AG09309 (cell line): ENCODE results near the gene CAPZB.

ENCODE experiments used
- DNase-seq: peaks from one replicate; pipeline ENCODE4 v3.0.0-alpha.2; 2010; ENCODE audit warnings: low read depth
- H3K4me3 ChIP-seq: 2 replicates; pipeline ENCODE4 v1.5.1; 2011; ENCODE audit warnings: mild to moderate bottlenecking, low read depth, low read length, moderate library complexity; ENCODE audit not compliant: control insufficient read depth
- CTCF ChIP-seq: IDR thresholded peaks from 2 replicates; pipeline ENCODE4 v1.5.1; 2011; ENCODE audit warnings: mild to moderate bottlenecking, low read depth, low read length, inconsistent platforms; ENCODE audit not compliant: insufficient read depth, control insufficient read depth; ENCODE audit errors: missing control alignments

The CAPZB gene

GRCh38 chr1:19449454-19450228 lies 35.7 kb downstream of the CAPZB start:
- no peak overlapping the region for H3K4me3 ChIP-seq
- no peak for DNase-seq
- TF ChIP-seq CTCF: no peak

- H3K4me3 ChIP-seq: no peak overlapping the region
Observed at GRCh38 chr1:19448491-19449439, 36.6 kb downstream of the CAPZB start.

DNA sequence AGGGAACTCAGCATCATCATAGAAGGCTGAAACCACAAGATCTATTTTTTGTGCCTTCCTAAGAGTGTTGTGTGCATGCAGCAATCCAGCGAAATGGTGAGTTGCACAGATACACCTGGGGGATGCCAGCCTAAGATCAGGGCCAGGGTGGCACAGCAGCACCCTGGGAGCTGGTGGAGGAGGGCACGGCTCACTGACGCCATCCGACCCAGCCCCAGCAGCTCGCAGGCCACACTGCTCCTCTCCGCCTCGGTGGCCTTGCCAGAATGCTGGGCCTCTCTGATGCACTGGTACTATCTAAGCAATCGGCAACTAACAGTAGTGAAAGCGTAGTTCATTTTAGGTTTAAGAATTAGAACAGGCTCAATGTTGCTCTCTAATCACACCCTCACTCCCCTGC lies 37.8 kb downstream of the CAPZB start:
- TF ChIP-seq CTCF: no peak
- H3K4me3 ChIP-seq: no peak overlapping the region
- DNase-seq: no peak

More at GRCh38 chr1:19448491-19449439, 36.6 kb downstream of the CAPZB start:
- peak; percentile 88 for DNase-seq
- TF ChIP-seq CTCF: no peak

- no peak for DNase-seq
- peak; percentile 49 for TF ChIP-seq CTCF
- H3K4me3 ChIP-seq: no peak overlapping the region
Observed at GRCh38 chr1:19445417-19446342, 39.7 kb downstream of the CAPZB start.

DNA sequence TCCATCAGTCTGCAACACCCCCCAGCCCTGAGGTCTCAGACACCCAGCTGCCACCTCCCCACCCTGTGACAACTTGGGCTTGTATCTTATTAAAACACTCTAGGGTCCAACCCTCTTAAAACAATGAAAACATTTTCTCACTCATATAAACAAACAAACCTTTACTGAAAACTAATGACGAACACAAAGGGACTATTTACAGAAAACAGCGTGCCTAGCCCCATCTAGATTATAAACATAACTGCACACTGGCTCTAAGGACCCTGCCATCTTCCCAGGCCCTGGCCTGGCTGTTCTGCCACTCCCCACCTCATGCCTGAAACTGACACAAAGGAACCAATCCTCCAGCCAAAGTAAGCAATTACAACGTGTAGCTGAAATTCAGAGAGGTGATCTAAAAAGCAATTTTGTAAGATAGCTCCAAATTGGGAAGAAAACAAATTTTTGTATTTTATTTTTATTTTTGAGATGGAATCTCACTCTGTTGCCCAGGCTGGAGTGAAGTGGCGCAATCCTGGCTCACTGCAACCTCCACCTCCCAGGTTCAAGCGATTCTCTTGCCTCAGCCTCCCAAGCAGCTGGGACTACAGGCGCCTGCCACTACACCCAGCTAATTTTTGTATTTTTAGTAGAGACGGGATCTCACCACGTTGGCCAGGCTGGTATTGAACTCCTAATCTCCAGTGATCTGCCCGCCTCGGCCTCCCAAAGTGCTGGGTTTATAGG lies 40.9 kb downstream of the CAPZB start:
- no peak for TF ChIP-seq CTCF
- no peak overlapping the region for H3K4me3 ChIP-seq
- no peak for DNase-seq
